ENCODE results near the gene IVNS1ABP. TPM values are rescaled to one million over a fixed set of nuclear protein-coding genes. Genes with fewer than 3 reads are reported as not detected.

Gene IVNS1ABP
- total and polyA plus RNA-seq, 2 donors, result 69.7 to 70.0 TPM

GRCh38 chr1:185351734-185352466 is 34.9 kb upstream of the IVNS1ABP start:
- no peak for DNase-seq (ENCODE audit: low read depth in 6 of 9, low spot score in 9 of 9)
- Histone ChIP-seq H3K27ac (ENCODE audit: low read depth in 1 of 2, low read length in 1 of 2) (no peak overlapping the region), H3K27me3 (ENCODE audit: control insufficient read depth in 2 of 2, insufficient read depth in 1 of 2, low read length in 1 of 2) (no peaks in the 10 kb centered on the region), H3K36me3 (ENCODE audit: control insufficient read depth in 2 of 2, insufficient read depth in 2 of 2, low read length in 1 of 2) (no peaks in the 10 kb centered on the region), H3K4me3 (ENCODE audit: low read length in 2 of 2) (no peak overlapping the region), H3K4me1 (ENCODE audit: control insufficient read depth in 2 of 2, insufficient read depth in 2 of 2, low read length in 2 of 2) (no peaks in the 10 kb centered on the region), H3K9me3 (ENCODE audit: control insufficient read depth in 2 of 2, insufficient read depth in 1 of 2, low read length in 1 of 2) (no peaks in the 10 kb centered on the region)
- 94% methylated on average over 2 of the region's 2 CpGs for WGBS

- no peak overlapping the region for H3K4me3 ChIP-seq (ENCODE audit: low read length in 2 of 2)
- DNase-seq (ENCODE audit: low read depth in 6 of 9, low spot score in 9 of 9), result no peak
- H3K4me1 ChIP-seq (ENCODE audit: control insufficient read depth in 2 of 2, insufficient read depth in 2 of 2, low read length in 2 of 2), result peaks cover 0 to 3% of the 10 kb centered on the region in 2 donors
- no peaks in the 10 kb centered on the region for H3K36me3 ChIP-seq (ENCODE audit: control insufficient read depth in 2 of 2, insufficient read depth in 2 of 2, low read length in 1 of 2)
- WGBS, result 72% methylated on average over 2 of the region's 2 CpGs
- H3K27me3 ChIP-seq (ENCODE audit: control insufficient read depth in 2 of 2, insufficient read depth in 1 of 2, low read length in 1 of 2), result no peaks in the 10 kb centered on the region
- no peaks in the 10 kb centered on the region for H3K9me3 ChIP-seq (ENCODE audit: control insufficient read depth in 2 of 2, insufficient read depth in 1 of 2, low read length in 1 of 2)
- H3K27ac ChIP-seq (ENCODE audit: low read depth in 1 of 2, low read length in 1 of 2), result no peak overlapping the region
These were observed 33.0 kb upstream of the IVNS1ABP start for GRCh38 chr1:185350027-185350442.

DNA sequence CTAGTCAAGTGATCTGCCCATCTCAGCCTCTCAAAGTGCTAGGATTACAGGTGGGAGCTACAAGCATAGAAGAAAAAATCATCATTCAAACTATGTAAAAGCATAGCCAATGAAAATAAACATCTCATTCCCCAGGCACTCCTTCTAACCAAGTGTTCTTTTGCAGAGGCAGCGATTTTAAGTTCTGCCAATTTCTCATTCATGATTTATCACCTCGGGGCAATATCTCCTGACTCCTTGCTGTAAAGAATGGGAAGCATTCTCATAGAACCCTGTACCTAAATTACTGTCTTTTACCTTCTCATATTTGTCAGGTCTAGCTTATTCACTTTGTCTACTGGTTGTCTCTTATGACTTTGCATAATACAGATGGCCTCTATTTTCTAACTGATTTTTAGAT is 32.5 kb upstream of the IVNS1ABP start:
- Histone ChIP-seq H3K4me3 (ENCODE audit: low read length in 2 of 2) (no peak overlapping the region), H3K4me1 (ENCODE audit: control insufficient read depth in 2 of 2, insufficient read depth in 2 of 2, low read length in 2 of 2) (peaks cover 0 to 3% of the 10 kb centered on the region in 2 donors), H3K9me3 (ENCODE audit: control insufficient read depth in 2 of 2, insufficient read depth in 1 of 2, low read length in 1 of 2) (no peaks in the 10 kb centered on the region), H3K27me3 (ENCODE audit: control insufficient read depth in 2 of 2, insufficient read depth in 1 of 2, low read length in 1 of 2) (no peaks in the 10 kb centered on the region), H3K36me3 (ENCODE audit: control insufficient read depth in 2 of 2, insufficient read depth in 2 of 2, low read length in 1 of 2) (no peaks in the 10 kb centered on the region), H3K27ac (ENCODE audit: low read depth in 1 of 2, low read length in 1 of 2) (no peak overlapping the region)
- no peak for DNase-seq (ENCODE audit: low read depth in 6 of 9, low spot score in 9 of 9)
- WGBS, result 96% methylated on average over 2 of the region's 2 CpGs

- Histone ChIP-seq H3K9me3 (ENCODE audit: control insufficient read depth in 2 of 2, insufficient read depth in 1 of 2, low read length in 1 of 2) (no peaks in the 10 kb centered on the region), H3K27me3 (ENCODE audit: control insufficient read depth in 2 of 2, insufficient read depth in 1 of 2, low read length in 1 of 2) (no peaks in the 10 kb centered on the region), H3K36me3 (ENCODE audit: control insufficient read depth in 2 of 2, insufficient read depth in 2 of 2, low read length in 1 of 2) (no peaks in the 10 kb centered on the region), H3K4me3 (ENCODE audit: low read length in 2 of 2) (no peak overlapping the region), H3K27ac (ENCODE audit: low read depth in 1 of 2, low read length in 1 of 2) (no peak overlapping the region), H3K4me1 (ENCODE audit: control insufficient read depth in 2 of 2, insufficient read depth in 2 of 2, low read length in 2 of 2) (peaks cover 0 to 3% of the 10 kb centered on the region in 2 donors)
- DNase-seq (ENCODE audit: low read depth in 6 of 9, low spot score in 9 of 9), result no peak
- WGBS, result 89% methylated on average over 1 of the region's 1 CpG
These were observed 31.9 kb upstream of the IVNS1ABP start for GRCh38 chr1:185348985-185349384.

GRCh38 chr1:185348296-185348695 is 31.3 kb upstream of the IVNS1ABP start:
- Histone ChIP-seq H3K27ac (ENCODE audit: low read depth in 1 of 2, low read length in 1 of 2) (no peak overlapping the region), H3K4me1 (ENCODE audit: control insufficient read depth in 2 of 2, insufficient read depth in 2 of 2, low read length in 2 of 2) (peaks cover 0 to 3% of the 10 kb centered on the region in 2 donors), H3K4me3 (ENCODE audit: low read length in 2 of 2) (no peak overlapping the region), H3K9me3 (ENCODE audit: control insufficient read depth in 2 of 2, insufficient read depth in 1 of 2, low read length in 1 of 2) (no peaks in the 10 kb centered on the region), H3K27me3 (ENCODE audit: control insufficient read depth in 2 of 2, insufficient read depth in 1 of 2, low read length in 1 of 2) (no peaks in the 10 kb centered on the region), H3K36me3 (ENCODE audit: control insufficient read depth in 2 of 2, insufficient read depth in 2 of 2, low read length in 1 of 2) (no peaks in the 10 kb centered on the region)
- 100% methylated on average over 1 of the region's 1 CpG for WGBS
- no peak for DNase-seq (ENCODE audit: low read depth in 6 of 9, low spot score in 9 of 9)

GRCh38 chr1:185345913-185346720 is 29.1 kb upstream of the IVNS1ABP start:
- Histone ChIP-seq H3K27ac (ENCODE audit: low read depth in 1 of 2, low read length in 1 of 2) (peak overlapping the region; percentile 52 to 56), H3K4me3 (ENCODE audit: low read length in 2 of 2) (no peak overlapping the region), H3K9me3 (ENCODE audit: control insufficient read depth in 2 of 2, insufficient read depth in 1 of 2, low read length in 1 of 2) (no peaks in the 10 kb centered on the region), H3K4me1 (ENCODE audit: control insufficient read depth in 2 of 2, insufficient read depth in 2 of 2, low read length in 2 of 2) (peaks cover 0 to 3% of the 10 kb centered on the region in 2 donors), H3K36me3 (ENCODE audit: control insufficient read depth in 2 of 2, insufficient read depth in 2 of 2, low read length in 1 of 2) (no peaks in the 10 kb centered on the region), H3K27me3 (ENCODE audit: control insufficient read depth in 2 of 2, insufficient read depth in 1 of 2, low read length in 1 of 2) (no peaks in the 10 kb centered on the region)
- WGBS, result 46% methylated on average over 4 of the region's 4 CpGs
- DNase-seq (ENCODE audit: low read depth in 6 of 9, low spot score in 9 of 9), result peak in 2 of 9 donors; percentile 4 to 32

GRCh38 chr1:185343306-185343705 is 26.3 kb upstream of the IVNS1ABP start:
- Histone ChIP-seq H3K9me3 (ENCODE audit: control insufficient read depth in 2 of 2, insufficient read depth in 1 of 2, low read length in 1 of 2) (no peaks in the 10 kb centered on the region), H3K27ac (ENCODE audit: low read depth in 1 of 2, low read length in 1 of 2) (no peak overlapping the region), H3K4me3 (ENCODE audit: low read length in 2 of 2) (no peak overlapping the region), H3K36me3 (ENCODE audit: control insufficient read depth in 2 of 2, insufficient read depth in 2 of 2, low read length in 1 of 2) (no peaks in the 10 kb centered on the region), H3K4me1 (ENCODE audit: control insufficient read depth in 2 of 2, insufficient read depth in 2 of 2, low read length in 2 of 2) (peaks cover 13 to 22% of the 10 kb centered on the region in 2 donors), H3K27me3 (ENCODE audit: control insufficient read depth in 2 of 2, insufficient read depth in 1 of 2, low read length in 1 of 2) (no peaks in the 10 kb centered on the region)
- 95% methylated on average over 5 of the region's 5 CpGs for WGBS
- DNase-seq (ENCODE audit: low read depth in 6 of 9, low spot score in 9 of 9), result no peak

- H3K4me1 ChIP-seq (ENCODE audit: control insufficient read depth in 2 of 2, insufficient read depth in 2 of 2, low read length in 2 of 2), result peaks cover 13 to 22% of the 10 kb centered on the region in 2 donors
- 98% methylated on average over 3 of the region's 3 CpGs for WGBS
These were observed 25.7 kb upstream of the IVNS1ABP start for GRCh38 chr1:185342672-185343259.

GRCh38 chr1:185342017-185342416 is 25.0 kb upstream of the IVNS1ABP start:
- H3K9me3 ChIP-seq (ENCODE audit: control insufficient read depth in 2 of 2, insufficient read depth in 1 of 2, low read length in 1 of 2), result no peaks in the 10 kb centered on the region
- no peaks in the 10 kb centered on the region for H3K36me3 ChIP-seq (ENCODE audit: control insufficient read depth in 2 of 2, insufficient read depth in 2 of 2, low read length in 1 of 2)
- over 99% methylated on average over 2 of the region's 2 CpGs for WGBS
- H3K27me3 ChIP-seq (ENCODE audit: control insufficient read depth in 2 of 2, insufficient read depth in 1 of 2, low read length in 1 of 2), result no peaks in the 10 kb centered on the region
- H3K4me1 ChIP-seq (ENCODE audit: control insufficient read depth in 2 of 2, insufficient read depth in 2 of 2, low read length in 2 of 2), result peaks cover 13 to 22% of the 10 kb centered on the region in 2 donors
- H3K27ac ChIP-seq (ENCODE audit: low read depth in 1 of 2, low read length in 1 of 2), result no peak overlapping the region
- no peak overlapping the region for H3K4me3 ChIP-seq (ENCODE audit: low read length in 2 of 2)
- DNase-seq (ENCODE audit: low read depth in 6 of 9, low spot score in 9 of 9), result no peak

More at GRCh38 chr1:185342672-185343259, 25.7 kb upstream of the IVNS1ABP start:
- Histone ChIP-seq H3K27me3 (ENCODE audit: control insufficient read depth in 2 of 2, insufficient read depth in 1 of 2, low read length in 1 of 2) (no peaks in the 10 kb centered on the region), H3K27ac (ENCODE audit: low read depth in 1 of 2, low read length in 1 of 2) (no peak overlapping the region), H3K9me3 (ENCODE audit: control insufficient read depth in 2 of 2, insufficient read depth in 1 of 2, low read length in 1 of 2) (no peaks in the 10 kb centered on the region), H3K36me3 (ENCODE audit: control insufficient read depth in 2 of 2, insufficient read depth in 2 of 2, low read length in 1 of 2) (no peaks in the 10 kb centered on the region), H3K4me3 (ENCODE audit: low read length in 2 of 2) (no peak overlapping the region)
- DNase-seq (ENCODE audit: low read depth in 6 of 9, low spot score in 9 of 9), result no peak

All from thymus (tissue), 11 donors.